Ovary (tissue), 3 donors: ENCODE data around the gene RASA3.

Experiments
- CTCF ChIP-seq, 3 donors: fragments of 450-650 bp in 2 of 3; fragments of 200-600 bp in 1 of 3; IDR thresholded peaks; one replicate each; pipeline versions ENCODE4 v1.5.1 to v1.8.0; 2016 to 2022; ENCODE audit warnings: antibody characterized with exemption in 3 of 3, mild to moderate bottlenecking in 1 of 3
- EP300 ChIP-seq: sonication (generic); formaldehyde crosslinking; IDR thresholded peaks from one replicate; pipeline ENCODE4 v1.6.1; 2017; ENCODE audit warnings: antibody characterized with exemption
- POLR2A ChIP-seq: fragments of 450-650 bp; IDR thresholded peaks from one replicate; pipeline ENCODE4 v1.6.1; 2017; ENCODE audit warnings: antibody characterized with exemption, mild to moderate bottlenecking, moderate library complexity
- donor health status: DM: no; HTN: no; CAD: no.

GRCh38 chr13:113965968-113966884, 166.2 kb downstream of the RASA3 start:
- TF ChIP-seq CTCF (IDR thresholded peaks at IDR 0.05) = no peak
- no peak for TF ChIP-seq POLR2A
- no peak for TF ChIP-seq EP300
